ENCODE measurements around the gene CPN2. TPM values are rescaled to one million over a fixed set of nuclear protein-coding genes. Genes with fewer than 3 reads are reported as not detected.
A peak's percentile ranks its signal among the peaks of the same experiment; 100 is the strongest.

CPN2 gene
- total and polyA plus RNA-seq, 2 of the 13 experiments (the other 11 are each of a cell fraction or from before 2014, with no cell fraction given), result 26.7 to 27.7 TPM

- TF ChIP-seq FOXJ3 (CRISPR knock-in tag; IDR thresholded peaks at IDR 0.05; ENCODE audit: borderline replicate concordance) (peak; percentile 69; the same call in 1 of the 2 replicates), AFF4 (CRISPR knock-in tag; IDR thresholded peaks at IDR 0.05) (no peak), ZNF691 (CRISPR knock-in tag; IDR thresholded peaks at IDR 0.05; ENCODE audit: borderline replicate concordance, low read depth) (no peak), SNAPC5 (CRISPR knock-in tag; IDR thresholded peaks at IDR 0.05; ENCODE audit: borderline replicate concordance) (peak; percentile 89), KAT7 (CRISPR knock-in tag; IDR thresholded peaks at IDR 0.05; ENCODE audit: borderline replicate concordance) (no peak), TBX2 (CRISPR knock-in tag; IDR thresholded peaks at IDR 0.05; ENCODE audit: borderline replicate concordance) (no peak), NR2F2 (IDR thresholded peaks at IDR 0.05; ENCODE audit: borderline replicate concordance, low read depth) (peak; percentile 58; the same call in 1 of the 2 replicates), ZMYM4 (CRISPR knock-in tag; IDR thresholded peaks at IDR 0.05) (no peak), HNF4A (CRISPR knock-in tag; IDR thresholded peaks at IDR 0.05) (peak; percentile 77), KLF11 (CRISPR knock-in tag; IDR thresholded peaks at IDR 0.05) (no peak), ONECUT2 (CRISPR knock-in tag; IDR thresholded peaks at IDR 0.05) (peak; percentile 54), ZNF83 (CRISPR knock-in tag; IDR thresholded peaks at IDR 0.05; ENCODE audit: borderline replicate concordance) (no peak), ZBTB10 (CRISPR knock-in tag; IDR thresholded peaks at IDR 0.05; ENCODE audit: borderline replicate concordance) (peak; percentile 85), ZNF703 (CRISPR knock-in tag; IDR thresholded peaks at IDR 0.05; ENCODE audit: borderline replicate concordance) (no peak), ZNF142 (CRISPR knock-in tag; IDR thresholded peaks at IDR 0.05) (no peak; the same call in 1 of the 2 replicates), HNRNPUL1 (IDR thresholded peaks at IDR 0.05; ENCODE audit: low read depth, low read length) (no peak), MTF2 (CRISPR knock-in tag; IDR thresholded peaks at IDR 0.05; ENCODE audit: borderline replicate concordance) (no peak)
Measured at GRCh38 chr3:194332858-194333211, 18.3 kb downstream of the CPN2 start (continued).
